RWPE1 (cell line): ENCODE results near the gene C2CD4B.

ENCODE experiments used
- CTCF ChIA-PET: fragments of 350-600 bp; sonication (Branson Sonifier 250); formaldehyde crosslinking; extraction: SDS; loops from one replicate; lab custom pipeline; 2021; lab: Yijun Ruan, JAX
- POLR2A ChIA-PET: fragments of 400-600 bp; formaldehyde crosslinking; extraction: SDS; loops from one replicate; lab custom pipeline; 2020; ENCODE audit warnings: antibody characterized with exemption; ENCODE audit not compliant: low non-redundant PET; lab: Yijun Ruan, JAX
- DNase-seq: peaks from one replicate; pipeline ENCODE4 v3.0.0; 2012; ENCODE audit warnings: low spot score
- H3K27ac ChIP-seq: fragments of 450-650 bp; 2 replicates; pipeline ENCODE4 v1.5.1; 2017
- CTCF ChIP-seq: fragments of 450-650 bp; conservative IDR thresholded peaks from 2 replicates; pipeline ENCODE4 v1.5.1; 2017; ENCODE audit warnings: low read depth, mild to moderate bottlenecking

C2CD4B gene

GRCh38 chr15:62208367-62208766, 43.3 kb upstream of the C2CD4B start:
- ChIA-PET CTCF (interaction anchor here (1.7 kb wide), 1 partner anchor 99 kb away, joined by 7 read pairs; no protein-coding TSS in a partner anchor), POLR2A (no interaction called here)
- no peak for TF ChIP-seq CTCF
- H3K27ac ChIP-seq: no peak overlapping the region
- no peak for DNase-seq

GRCh38 chr15:62190675-62191074, 25.6 kb upstream of the C2CD4B start:
- no peak overlapping the region for H3K27ac ChIP-seq
- TF ChIP-seq CTCF: no peak
- ChIA-PET CTCF (no interaction called here), POLR2A (no interaction called here)
- no peak for DNase-seq

- no peak for DNase-seq
- no peak overlapping the region for H3K27ac ChIP-seq
- ChIA-PET POLR2A (no interaction called here), CTCF (no interaction called here)
- TF ChIP-seq CTCF: no peak
Measured at GRCh38 chr15:62190274-62190673, 25.2 kb upstream of the C2CD4B start.

- no peak overlapping the region for H3K27ac ChIP-seq
- CTCF ChIA-PET: interaction anchor here (1.2 kb wide), 1 partner anchor 13 kb away, joined by 3 read pairs; no protein-coding TSS in a partner anchor
- no peak for TF ChIP-seq CTCF
- POLR2A ChIA-PET: no interaction called here
- no peak for DNase-seq
Measured at GRCh38 chr15:62188744-62189143, 23.7 kb upstream of the C2CD4B start.

GRCh38 chr15:62187910-62188309, 22.8 kb upstream of the C2CD4B start:
- H3K27ac ChIP-seq: no peak overlapping the region
- CTCF ChIA-PET: interaction anchor here (0.6 kb wide), 1 partner anchor 66 kb away, joined by 3 read pairs; no protein-coding TSS in a partner anchor
- POLR2A ChIA-PET: no interaction called here
- DNase-seq: no peak
- no peak for TF ChIP-seq CTCF

- DNase-seq: no peak
- ChIA-PET POLR2A (no interaction called here), CTCF (interaction anchor here (0.6 to 0.7 kb wide), 2 partner anchors 33 to 67 kb away, joined by 3 to 5 read pairs; no protein-coding TSS in a partner anchor)
- no peak overlapping the region for H3K27ac ChIP-seq
- no peak for TF ChIP-seq CTCF
Measured at GRCh38 chr15:62187425-62187824, 22.3 kb upstream of the C2CD4B start.

- no peak for DNase-seq
- POLR2A ChIA-PET: no interaction called here
- CTCF ChIA-PET: interaction anchor here (0.7 kb wide), 1 partner anchor 32 kb away, joined by 5 read pairs; no protein-coding TSS in a partner anchor
- no peak for TF ChIP-seq CTCF
- H3K27ac ChIP-seq: no peak overlapping the region
Measured at GRCh38 chr15:62186578-62186977, 21.5 kb upstream of the C2CD4B start.
